Measurements from ENCODE around the gene PLA2G3.

- TF ChIP-seq CREM (CRISPR knock-in tag; IDR thresholded peaks at IDR 0.05) (no peak), ZNF138 (CRISPR knock-in tag; conservative IDR thresholded peaks at IDR 0.05) (no peak), AR (CRISPR knock-in tag; IDR thresholded peaks at IDR 0.05) (no peak), NFE2L1 (CRISPR knock-in tag; IDR thresholded peaks at IDR 0.05) (no peak), PRDM15 (CRISPR knock-in tag; IDR thresholded peaks at IDR 0.05) (no peak)
- TF ChIP-seq, protein P1, sequence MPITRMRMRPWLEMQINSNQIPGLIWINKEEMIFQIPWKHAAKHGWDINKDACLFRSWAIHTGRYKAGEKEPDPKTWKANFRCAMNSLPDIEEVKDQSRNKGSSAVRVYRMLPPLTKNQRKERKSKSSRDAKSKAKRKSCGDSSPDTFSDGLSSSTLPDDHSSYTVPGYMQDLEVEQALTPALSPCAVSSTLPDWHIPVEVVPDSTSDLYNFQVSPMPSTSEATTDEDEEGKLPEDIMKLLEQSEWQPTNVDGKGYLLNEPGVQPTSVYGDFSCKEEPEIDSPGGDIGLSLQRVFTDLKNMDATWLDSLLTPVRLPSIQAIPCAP (CRISPR knock-in tag; IDR thresholded peaks at IDR 0.05) = no peak
Measured at GRCh38 chr22:31137721-31138120, 2.6 kb downstream of the PLA2G3 start.

Data from WTC11 (cell line).